Measurements from ENCODE around the gene DHRSX.

The DHRSX gene

DNA sequence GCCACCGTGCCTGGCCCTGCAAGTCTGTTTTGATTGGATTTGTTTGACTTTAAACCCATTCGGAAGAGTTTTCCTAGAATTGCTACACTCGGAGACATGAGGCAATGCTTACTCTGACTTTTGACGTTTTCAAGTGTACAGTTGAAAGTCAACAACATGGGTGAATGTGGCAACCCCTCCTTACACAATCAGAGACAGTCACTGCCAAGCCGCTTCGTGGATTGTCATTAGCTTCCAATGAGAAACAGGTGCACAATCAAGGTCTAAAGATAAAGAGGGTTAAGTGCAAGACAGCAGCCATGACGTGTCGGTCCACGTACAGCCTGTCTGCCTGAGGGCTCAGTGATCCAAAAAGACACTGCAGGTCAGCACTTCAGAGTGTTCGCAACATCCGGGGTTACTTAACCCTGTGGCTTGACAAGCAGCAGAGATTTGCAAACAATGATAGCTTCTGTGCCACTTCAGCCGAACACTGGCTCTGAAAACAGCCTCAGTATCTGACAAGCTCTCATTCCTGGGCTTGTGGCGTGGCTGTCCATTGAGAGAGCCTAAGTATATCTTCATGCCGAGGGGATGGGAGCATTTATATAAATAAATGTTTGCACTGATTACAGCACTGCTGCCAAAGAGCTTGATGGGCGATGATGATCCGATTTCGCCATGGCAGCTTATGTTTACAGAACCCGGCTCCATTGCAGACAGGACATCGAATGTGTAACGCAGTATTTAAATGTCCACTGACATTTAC, 180.0 kb downstream of the DHRSX start:
- DNase-seq = no peak
- Histone ChIP-seq H3K4me3 (ENCODE audit: low read depth, low read length) (no peak overlapping the region), H3K4me1 (no peaks in the 10 kb centered on the region), H3K36me3 (no peaks in the 10 kb centered on the region), H3K9me3 (no peaks in the 10 kb centered on the region), H3K27me3 (no peaks in the 10 kb centered on the region)
- TF ChIP-seq, protein P1, sequence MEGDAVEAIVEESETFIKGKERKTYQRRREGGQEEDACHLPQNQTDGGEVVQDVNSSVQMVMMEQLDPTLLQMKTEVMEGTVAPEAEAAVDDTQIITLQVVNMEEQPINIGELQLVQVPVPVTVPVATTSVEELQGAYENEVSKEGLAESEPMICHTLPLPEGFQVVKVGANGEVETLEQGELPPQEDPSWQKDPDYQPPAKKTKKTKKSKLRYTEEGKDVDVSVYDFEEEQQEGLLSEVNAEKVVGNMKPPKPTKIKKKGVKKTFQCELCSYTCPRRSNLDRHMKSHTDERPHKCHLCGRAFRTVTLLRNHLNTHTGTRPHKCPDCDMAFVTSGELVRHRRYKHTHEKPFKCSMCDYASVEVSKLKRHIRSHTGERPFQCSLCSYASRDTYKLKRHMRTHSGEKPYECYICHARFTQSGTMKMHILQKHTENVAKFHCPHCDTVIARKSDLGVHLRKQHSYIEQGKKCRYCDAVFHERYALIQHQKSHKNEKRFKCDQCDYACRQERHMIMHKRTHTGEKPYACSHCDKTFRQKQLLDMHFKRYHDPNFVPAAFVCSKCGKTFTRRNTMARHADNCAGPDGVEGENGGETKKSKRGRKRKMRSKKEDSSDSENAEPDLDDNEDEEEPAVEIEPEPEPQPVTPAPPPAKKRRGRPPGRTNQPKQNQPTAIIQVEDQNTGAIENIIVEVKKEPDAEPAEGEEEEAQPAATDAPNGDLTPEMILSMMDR (IDR thresholded peaks at IDR 0.05; ENCODE audit: low read depth, low read length) = no peak

DNA sequence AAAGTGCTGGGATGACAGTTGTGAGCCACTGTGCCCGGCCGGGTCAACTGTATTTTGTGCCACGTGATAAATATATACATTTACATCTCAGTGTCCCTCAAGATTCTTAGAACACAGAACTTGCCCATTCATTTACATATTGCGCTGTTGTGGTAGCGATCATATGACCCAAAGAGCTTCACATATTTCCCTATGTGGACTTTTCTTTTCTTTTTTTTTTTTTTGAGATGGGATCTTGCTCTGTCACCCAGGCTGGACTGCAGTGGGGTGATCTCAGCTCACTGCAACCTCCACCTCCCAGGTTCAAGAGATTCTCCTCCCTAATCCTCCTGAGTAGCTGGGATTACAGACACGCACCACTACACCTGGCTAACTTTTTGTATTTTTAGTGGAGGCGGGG, 180.7 kb downstream of the DHRSX start:
- Histone ChIP-seq H3K9me3 (no peaks in the 10 kb centered on the region), H3K27me3 (no peaks in the 10 kb centered on the region), H3K4me1 (no peaks in the 10 kb centered on the region), H3K36me3 (no peaks in the 10 kb centered on the region), H3K4me3 (ENCODE audit: low read depth, low read length) (no peak overlapping the region)
- TF ChIP-seq, protein P1 (IDR thresholded peaks at IDR 0.05; ENCODE audit: low read depth, low read length) = no peak
- no peak for DNase-seq

DNA sequence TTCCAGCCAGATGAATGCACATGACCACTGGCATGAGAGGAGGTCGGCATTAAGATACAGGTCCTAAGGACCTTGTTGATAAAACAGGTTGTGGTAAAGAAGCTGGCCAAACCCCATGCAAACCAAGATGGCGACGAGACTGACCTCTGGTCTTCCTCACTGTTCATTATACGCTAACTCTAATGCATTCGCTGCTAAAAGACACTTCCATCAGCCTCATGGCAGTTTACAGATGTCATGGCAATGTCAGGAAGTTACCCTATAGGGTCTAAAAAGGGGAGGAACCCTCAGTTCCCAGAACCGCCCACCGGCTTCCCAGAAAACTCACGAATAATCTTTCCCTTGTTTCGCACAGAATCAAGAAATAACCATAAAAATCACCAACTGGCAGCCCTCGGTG, 182.4 kb downstream of the DHRSX start:
- H3K4me1 ChIP-seq = no peaks in the 10 kb centered on the region
- no peak overlapping the region for H3K4me3 ChIP-seq (ENCODE audit: low read depth, low read length)
- DNase-seq = no peak
- TF ChIP-seq, protein P1 (IDR thresholded peaks at IDR 0.05; ENCODE audit: low read depth, low read length) = no peak
- no peaks in the 10 kb centered on the region for H3K27me3 ChIP-seq
- H3K36me3 ChIP-seq = no peaks in the 10 kb centered on the region
- no peaks in the 10 kb centered on the region for H3K9me3 ChIP-seq

DNA sequence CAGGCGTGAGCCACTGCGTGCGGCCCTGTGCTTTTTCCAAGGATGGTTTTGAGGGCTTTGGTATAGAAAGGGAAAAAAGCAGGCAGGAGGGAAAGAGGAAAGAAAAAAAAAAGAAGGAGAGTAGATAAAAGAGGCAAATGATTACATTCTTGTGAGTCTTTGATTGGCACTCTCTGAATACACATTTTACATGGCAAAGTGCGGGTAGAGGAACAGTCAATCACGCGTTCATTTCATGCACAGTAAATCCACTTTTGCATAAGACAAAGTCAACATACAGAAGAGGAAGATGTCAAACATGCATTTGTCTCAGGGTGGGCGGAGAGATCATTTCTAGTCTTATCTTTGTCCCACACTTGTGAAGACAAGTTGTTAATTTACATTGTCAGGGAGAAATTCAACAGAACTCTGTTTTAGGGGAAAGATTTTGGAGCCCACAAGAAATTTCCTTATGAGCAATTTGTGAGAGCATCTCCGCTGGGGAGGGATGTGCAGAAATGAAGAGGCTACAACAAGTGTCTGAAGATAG, 183.2 kb downstream of the DHRSX start:
- H3K9me3 ChIP-seq = no peaks in the 10 kb centered on the region
- H3K36me3 ChIP-seq = no peaks in the 10 kb centered on the region
- DNase-seq = no peak
- no peaks in the 10 kb centered on the region for H3K4me1 ChIP-seq
- no peak overlapping the region for H3K4me3 ChIP-seq (ENCODE audit: low read depth, low read length)
- TF ChIP-seq, protein P1 (IDR thresholded peaks at IDR 0.05; ENCODE audit: low read depth, low read length) = no peak
- H3K27me3 ChIP-seq = no peaks in the 10 kb centered on the region

DNA sequence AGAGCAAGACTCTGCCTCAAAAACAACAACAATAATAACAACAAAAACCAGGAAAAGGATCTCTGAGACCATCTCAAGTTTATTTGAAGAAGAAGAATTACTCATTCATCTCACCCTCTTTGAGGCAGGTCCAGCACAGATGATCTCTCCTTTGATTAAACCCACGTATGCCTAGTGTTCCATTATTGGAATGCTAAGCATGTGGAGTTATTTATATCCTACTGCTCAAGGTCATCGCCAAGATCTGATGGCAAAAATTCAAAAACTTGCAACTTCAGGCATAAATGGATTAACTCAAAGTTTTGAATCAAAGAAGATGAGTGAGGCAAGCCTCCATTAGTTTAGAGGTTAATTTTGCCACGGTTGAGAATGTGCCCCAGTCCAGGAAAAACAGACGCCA, 184.2 kb downstream of the DHRSX start:
- Histone ChIP-seq H3K4me1 (no peaks in the 10 kb centered on the region), H3K36me3 (no peaks in the 10 kb centered on the region), H3K9me3 (no peaks in the 10 kb centered on the region), H3K27me3 (no peaks in the 10 kb centered on the region), H3K4me3 (ENCODE audit: low read depth, low read length) (no peak overlapping the region)
- TF ChIP-seq, protein P1 (IDR thresholded peaks at IDR 0.05; ENCODE audit: low read depth, low read length) = no peak
- no peak for DNase-seq

DNA sequence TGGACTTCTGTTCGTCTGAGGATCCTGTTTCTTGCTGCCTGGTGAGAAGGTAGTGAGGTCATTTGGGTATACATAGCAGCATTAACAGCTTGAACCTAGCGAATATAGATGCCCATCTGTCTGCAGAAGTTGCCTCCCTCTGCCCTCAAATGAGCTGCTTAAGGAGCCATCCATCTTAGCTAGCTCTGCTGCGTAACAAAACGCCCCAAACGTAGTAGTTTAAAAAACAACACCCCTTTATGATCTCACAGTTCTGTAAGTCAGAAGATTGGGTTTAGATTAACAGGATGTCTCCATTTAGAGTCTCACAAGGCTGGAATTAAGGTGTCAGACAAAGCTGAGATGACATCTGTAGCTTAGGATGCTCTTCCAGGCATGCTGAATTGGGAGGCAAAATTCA, 185.3 kb downstream of the DHRSX start:
- TF ChIP-seq, protein P1 (IDR thresholded peaks at IDR 0.05; ENCODE audit: low read depth, low read length) = no peak
- Histone ChIP-seq H3K4me3 (ENCODE audit: low read depth, low read length) (no peak overlapping the region), H3K4me1 (no peaks in the 10 kb centered on the region), H3K27me3 (no peaks in the 10 kb centered on the region), H3K9me3 (no peaks in the 10 kb centered on the region), H3K36me3 (no peaks in the 10 kb centered on the region)
- no peak for DNase-seq

All from BE2C (cell line).